Pancreas (tissue), 10 donors: ENCODE measurements around the gene SLC8A1. TPM values are rescaled to one million over a fixed set of nuclear protein-coding genes. Genes with fewer than 3 reads are reported as not detected.

Experiments used
- ATAC-seq, 4 donors: fragments of 200-7000 bp; cut with Tn5 transposase; one replicate each; pipeline versions ENCODE4 v1.8.0 to v1.9.1; 2020; ENCODE audit warnings: mild to moderate bottlenecking in 4 of 4, moderate library complexity in 4 of 4
- DNase-seq, 6 donors: peaks; one replicate each; pipeline ENCODE4 v3.0.0-alpha.2; 2020
- FAIRE-seq: peaks from 2 replicates; lab custom pipeline; 2012; peaks lifted over from hg19 to GRCh38; lab: Jason Lieb, UNC
- H3K27ac ChIP-seq, 4 donors: fragments of 200-600 bp; sonication (generic); 1 replicate in 3 of 4; 2 replicates in 1 of 4; pipeline versions ENCODE4 v1.5.0 to v1.8.0; 2020
- H3K27me3 ChIP-seq, 4 donors: fragments of 200-600 bp; one replicate each; pipeline ENCODE4 v1.8.0; 2021
- H3K36me3 ChIP-seq, 3 donors: fragments of 200-600 bp; sonication (generic) in 1 of 3; one replicate each; pipeline versions ENCODE4 v1.5.0 to v1.8.0; 2020 to 2021
- H3K4me1 ChIP-seq, 3 donors: fragments of 200-600 bp; one replicate each; pipeline ENCODE4 v1.8.0; 2021
- H3K4me3 ChIP-seq, 4 donors: fragments of 200-600 bp; sonication (generic) in 2 of 4; one replicate each; pipeline versions ENCODE4 v1.5.0 to v1.8.0; 2020 to 2021
- H3K9me3 ChIP-seq, 4 donors: fragments of 200-600 bp; one replicate each; pipeline ENCODE4 v1.8.0; 2021
- WGBS, 2 donors: extraction: QIAGEN DNeasy Blood & Tissue Kit; methylation state at CpG; one replicate each; pipeline ENCODE4 v1.1.7; 2013; 5-methylcytosine and 5-hydroxymethylcytosine counted together
- intact Hi-C, 3 donors: fragments of 100-400 bp; cut with DNase I; formaldehyde crosslinking; loops; one replicate each; pipeline versions ENCODE4 v1.11.1 to v1.14.2; 2022
- polyA plus RNA-seq, 2 donors: library from polyadenylated mRNA; stranded (reverse); fragments of 200-250 nt; gene quantifications; one replicate each; pipeline ENCODE4 v1.2.3, GENCODE V29; 2013
- total RNA-seq, 6 donors: library from RNA; stranded (reverse); fragmentation: NEBNext Ultra II Directional in 4 of 6; extraction: Animal tissue kit (Norgen Biotek cat#: 25700) in 4 of 6; gene quantifications; one replicate each; pipeline versions ENCODE4 v1.2.1 to v1.2.4, GENCODE V29; 2021 to 2023
- TF ChIP-seq, protein P1 (sequence below), 4 donors: fragments of 200-600 bp; sonication (generic) in 3 of 4; IDR thresholded peaks; one replicate each; pipeline versions ENCODE4 v1.5.0 to v1.8.0; 2021; ENCODE audit warnings: antibody characterized with exemption in 4 of 4
- donor health status: healthy with polysubstance abuse.
- donor health status: DM: no; HTN: no; CAD: no; lungs with moderate emphysema.
- donor health status: DM: no; HTN: no; CAD: no.
- donor health status: control.
- donor health status: control.
- donor health status: Bipolar disorder and iron deficiency.
- donor health status: DM: yes; HTN: yes; CAD: no.
- donor health status: DM: no; HTN: no; CAD: no.
- donor health status: DM: no; HTN: no; CAD: no.
- donor health status: DM: yes; HTN: yes; CAD: no.

SLC8A1 gene
- total and polyA plus RNA-seq, 8 donors: 0.19 to 12.4 (median 2.3) TPM

DNA sequence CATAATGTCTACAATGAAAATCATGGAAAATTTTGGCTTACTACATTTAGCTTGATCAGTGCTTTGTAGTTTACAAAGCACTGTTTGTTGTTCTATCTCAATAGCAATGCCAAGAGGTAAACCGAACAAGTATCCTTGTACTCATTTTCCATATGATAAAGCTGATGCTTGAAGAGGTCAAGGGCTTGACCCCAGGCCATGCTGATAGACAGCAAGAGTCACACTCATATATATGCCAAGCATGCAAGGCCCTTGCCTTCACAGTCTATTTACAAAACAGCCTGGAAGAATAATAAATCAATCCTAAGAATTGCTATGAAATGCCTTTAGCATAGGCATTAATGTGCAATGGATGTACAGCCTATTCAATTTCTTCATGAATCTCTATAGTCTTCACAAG, 71.8 kb downstream of the SLC8A1 start:
- TF ChIP-seq, protein P1, sequence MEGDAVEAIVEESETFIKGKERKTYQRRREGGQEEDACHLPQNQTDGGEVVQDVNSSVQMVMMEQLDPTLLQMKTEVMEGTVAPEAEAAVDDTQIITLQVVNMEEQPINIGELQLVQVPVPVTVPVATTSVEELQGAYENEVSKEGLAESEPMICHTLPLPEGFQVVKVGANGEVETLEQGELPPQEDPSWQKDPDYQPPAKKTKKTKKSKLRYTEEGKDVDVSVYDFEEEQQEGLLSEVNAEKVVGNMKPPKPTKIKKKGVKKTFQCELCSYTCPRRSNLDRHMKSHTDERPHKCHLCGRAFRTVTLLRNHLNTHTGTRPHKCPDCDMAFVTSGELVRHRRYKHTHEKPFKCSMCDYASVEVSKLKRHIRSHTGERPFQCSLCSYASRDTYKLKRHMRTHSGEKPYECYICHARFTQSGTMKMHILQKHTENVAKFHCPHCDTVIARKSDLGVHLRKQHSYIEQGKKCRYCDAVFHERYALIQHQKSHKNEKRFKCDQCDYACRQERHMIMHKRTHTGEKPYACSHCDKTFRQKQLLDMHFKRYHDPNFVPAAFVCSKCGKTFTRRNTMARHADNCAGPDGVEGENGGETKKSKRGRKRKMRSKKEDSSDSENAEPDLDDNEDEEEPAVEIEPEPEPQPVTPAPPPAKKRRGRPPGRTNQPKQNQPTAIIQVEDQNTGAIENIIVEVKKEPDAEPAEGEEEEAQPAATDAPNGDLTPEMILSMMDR (IDR thresholded peaks at IDR 0.05): no peak
- Histone ChIP-seq H3K9me3 (no peaks in the 10 kb centered on the region), H3K4me1 (no peaks in the 10 kb centered on the region), H3K27me3 (no peaks in the 10 kb centered on the region), H3K4me3 (no peak overlapping the region), H3K36me3 (no peaks in the 10 kb centered on the region), H3K27ac (no peak overlapping the region)
- FAIRE-seq: no peak
- ATAC-seq: no peak
- 41 to 45% methylated on average over 1 of the region's 1 CpG for WGBS, 2 donors
- no peak for DNase-seq
- intact Hi-C loops: no loop called here

DNA sequence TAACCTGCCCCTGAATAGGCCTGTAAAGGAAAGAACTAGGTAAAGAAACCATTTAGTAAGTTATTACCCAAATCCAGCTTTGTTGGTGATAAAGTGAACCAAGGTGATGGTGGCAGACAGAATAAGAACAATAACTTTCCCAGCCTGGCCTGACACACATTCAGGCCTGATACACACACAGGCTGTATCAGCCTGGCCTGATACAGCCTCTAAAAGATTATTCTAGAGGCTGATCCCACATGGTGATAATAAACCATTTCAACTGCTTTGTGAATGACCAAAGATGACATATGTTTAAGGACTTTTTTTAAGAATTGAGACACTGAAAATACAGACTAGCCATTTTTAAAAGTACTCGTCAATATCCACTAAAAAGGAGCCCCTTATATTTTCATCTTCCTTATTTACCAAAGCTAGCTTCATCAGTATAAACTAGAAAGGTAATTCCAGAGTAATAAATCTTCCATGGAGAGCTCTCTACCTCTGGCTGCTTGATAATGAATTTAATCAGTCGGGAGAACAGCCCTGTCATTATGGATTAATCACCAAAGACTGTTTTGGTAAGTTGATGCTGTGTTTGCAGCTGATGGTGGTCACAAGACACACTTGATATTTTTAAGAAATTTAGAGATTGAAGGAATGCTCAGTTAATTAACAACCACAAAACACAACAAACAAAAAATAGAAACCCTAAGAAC, 77.2 kb downstream of the SLC8A1 start:
- TF ChIP-seq, protein P1 (IDR thresholded peaks at IDR 0.05): no peak
- intact Hi-C loops: no loop called here
- Histone ChIP-seq H3K4me1 (no peaks in the 10 kb centered on the region), H3K36me3 (no peaks in the 10 kb centered on the region), H3K4me3 (no peak overlapping the region), H3K27me3 (no peaks in the 10 kb centered on the region), H3K9me3 (no peaks in the 10 kb centered on the region), H3K27ac (no peak overlapping the region)
- no peak for ATAC-seq
- WGBS, 2 donors: 35 to 39% methylated on average over 2 of the region's 2 CpGs
- no peak for DNase-seq
- FAIRE-seq: no peak

DNA sequence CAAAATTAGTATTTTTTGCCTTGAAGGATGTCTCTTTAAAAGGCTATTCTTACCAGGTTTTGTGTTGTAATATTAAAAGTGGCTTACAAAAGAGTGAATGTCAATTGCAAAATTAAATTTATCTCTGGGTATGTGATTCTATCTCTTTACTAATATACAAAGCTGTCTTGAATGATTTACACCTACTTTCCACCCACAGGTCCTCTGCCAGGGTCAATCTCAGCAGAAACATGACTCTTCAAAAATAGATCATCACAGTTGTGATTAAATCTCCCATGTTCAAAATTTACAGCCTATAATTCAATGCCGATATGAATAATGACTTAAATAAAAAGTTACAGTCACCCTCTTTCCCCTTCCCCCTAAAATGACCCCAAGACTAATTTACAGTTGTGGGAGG, 78.8 kb downstream of the SLC8A1 start:
- intact Hi-C loops: no loop called here
- FAIRE-seq (no peak), DNase-seq (no peak), ATAC-seq (no peak)
- 80 to 85% methylated on average over 1 of the region's 1 CpG for WGBS, 2 donors
- H3K4me3 ChIP-seq: no peak overlapping the region
- no peaks in the 10 kb centered on the region for H3K4me1 ChIP-seq
- H3K9me3 ChIP-seq: no peaks in the 10 kb centered on the region
- no peak overlapping the region for H3K27ac ChIP-seq
- TF ChIP-seq, protein P1 (IDR thresholded peaks at IDR 0.05): no peak
- H3K36me3 ChIP-seq: no peaks in the 10 kb centered on the region
- no peaks in the 10 kb centered on the region for H3K27me3 ChIP-seq

DNA sequence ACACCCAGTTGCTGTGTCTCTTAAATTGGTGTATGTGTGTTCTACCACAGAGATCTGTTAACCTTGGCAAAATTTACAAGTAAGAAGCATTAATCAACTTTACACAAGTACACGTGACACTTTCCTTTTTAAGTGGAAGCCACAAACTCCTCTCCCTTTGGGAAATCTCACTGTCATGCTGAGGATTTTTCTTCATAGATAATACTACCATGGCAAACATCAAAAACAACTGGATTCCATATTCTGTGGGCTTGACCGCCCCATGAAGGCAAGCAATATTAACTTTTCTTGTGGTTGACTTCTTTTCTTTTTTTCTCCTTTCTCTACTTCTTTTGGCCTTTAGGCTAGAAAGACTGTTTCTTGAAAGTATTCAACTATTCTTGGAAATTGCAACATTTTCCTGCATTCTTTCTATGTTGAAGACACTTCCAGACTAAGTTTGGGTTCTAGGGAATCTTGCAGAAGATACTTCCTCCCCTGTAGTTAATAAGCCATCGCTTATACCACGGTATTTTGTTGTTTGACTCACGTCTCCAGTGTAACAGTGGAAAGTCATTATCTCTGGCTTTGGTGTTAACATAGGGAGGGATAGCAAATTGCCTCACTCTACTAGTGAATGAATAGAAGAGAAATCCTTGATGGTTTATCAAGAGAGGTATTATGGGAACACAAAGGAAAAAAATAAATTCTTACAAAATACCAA, 79.5 kb downstream of the SLC8A1 start:
- DNase-seq (no peak), ATAC-seq (peak in 2 of 4 donors; percentile 24 to 65), FAIRE-seq (no peak)
- Histone ChIP-seq H3K9me3 (no peaks in the 10 kb centered on the region), H3K27ac (no peak overlapping the region), H3K36me3 (no peaks in the 10 kb centered on the region), H3K27me3 (no peaks in the 10 kb centered on the region), H3K4me1 (no peaks in the 10 kb centered on the region), H3K4me3 (no peak overlapping the region)
- TF ChIP-seq, protein P1 (IDR thresholded peaks at IDR 0.05): no peak
- intact Hi-C loops: no loop called here
- 67 to 74% methylated on average over 5 of the region's 5 CpGs for WGBS, 2 donors
